HTR-8/SVneo (cell line): ENCODE data around the gene HTR2A.
"Not testable (repeated sequence)": the region's sequence is repeated elsewhere in the genome, so short reads cannot be mapped to it uniquely, and the experiment has no call there.

Experiments
- DNase-seq: peaks from one replicate; pipeline ENCODE4 v3.0.0; 2011; ENCODE audit warnings: low spot score, mixed read lengths; ENCODE audit not compliant: insufficient read length
- FAIRE-seq: peaks from 2 replicates; lab custom pipeline; 2011; peaks lifted over from hg19 to GRCh38; lab: Jason Lieb, UNC

The HTR2A gene

GRCh38 chr13:46817095-46817494 is 79.8 kb downstream of the HTR2A start:
- no peak for FAIRE-seq
- no peak for DNase-seq

GRCh38 chr13:46816371-46816770 is 80.5 kb downstream of the HTR2A start:
- FAIRE-seq = no peak
- DNase-seq = no peak

- DNase-seq = no peak
- FAIRE-seq = no peak
Observed at GRCh38 chr13:46812301-46812797, 84.5 kb downstream of the HTR2A start.

- FAIRE-seq (no peak), DNase-seq (no peak)
Observed at GRCh38 chr13:46810440-46810839, 86.4 kb downstream of the HTR2A start.

- DNase-seq, FAIRE-seq: not testable (repeated sequence)
Observed at GRCh38 chr13:46804921-46805320, 91.9 kb downstream of the HTR2A start.

GRCh38 chr13:46804391-46804815 is 92.5 kb downstream of the HTR2A start:
- DNase-seq (peak; percentile 34), FAIRE-seq (no peak)

- FAIRE-seq (no peak), DNase-seq (no peak)
Observed at GRCh38 chr13:46803586-46803985, 93.3 kb downstream of the HTR2A start.

- FAIRE-seq (no peak), DNase-seq (no peak)
Observed at GRCh38 chr13:46801858-46802257, 95.0 kb downstream of the HTR2A start.

- FAIRE-seq (no peak), DNase-seq (no peak)
Observed at GRCh38 chr13:46799139-46799538, 97.7 kb downstream of the HTR2A start.

- DNase-seq (no peak), FAIRE-seq (no peak)
Observed at GRCh38 chr13:46797501-46798237, 99.2 kb downstream of the HTR2A start.

GRCh38 chr13:46796515-46797474 is 100.1 kb downstream of the HTR2A start, which contains the start of gene ESD:
Gene ESD (minus strand): TSS chr13:46797161. CDS start chr13:46791413, 5,748 bp downstream.
- no peak for FAIRE-seq
- DNase-seq = peak; percentile 74

- FAIRE-seq (no peak), DNase-seq (no peak)
Observed at GRCh38 chr13:46796129-46796514, 100.7 kb downstream of the HTR2A start.

- no peak for FAIRE-seq
Observed at GRCh38 chr13:46795321-46795720, 101.5 kb downstream of the HTR2A start.

GRCh38 chr13:46783504-46783903 is 113.3 kb downstream of the HTR2A start:
- DNase-seq = no peak
- no peak for FAIRE-seq

More at GRCh38 chr13:46795321-46795720, 101.5 kb downstream of the HTR2A start:
- DNase-seq = no peak

GRCh38 chr13:46782691-46783090 is 114.2 kb downstream of the HTR2A start:
- FAIRE-seq (no peak), DNase-seq (no peak)

GRCh38 chr13:46782066-46782465 is 114.8 kb downstream of the HTR2A start:
- FAIRE-seq (no peak), DNase-seq (no peak)
